Measurements from ENCODE around the gene LTC4S. TPM values are rescaled to one million over a fixed set of nuclear protein-coding genes. Genes with fewer than 3 reads are reported as not detected.
"Not testable (repeated sequence)": the region's sequence is repeated elsewhere in the genome, so short reads cannot be mapped to it uniquely, and the experiment has no call there.

Gene LTC4S, protein sequence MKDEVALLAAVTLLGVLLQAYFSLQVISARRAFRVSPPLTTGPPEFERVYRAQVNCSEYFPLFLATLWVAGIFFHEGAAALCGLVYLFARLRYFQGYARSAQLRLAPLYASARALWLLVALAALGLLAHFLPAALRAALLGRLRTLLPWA
- total RNA-seq (2021) (2.6 to 4.5 TPM (median 3.0 TPM) in 3 replicates), Bru-seq, nascent RNA (percentile 34 among the genes with signal in this experiment)
- long read RNA-seq, experiment 1, partial matches to known transcripts = 1 of 1 reads
- long read RNA-seq, experiment 1, other reads (novel, unspliced or antisense) = 0 of 1 reads
- long read RNA-seq, experiment 2, partial matches to known transcripts = 0 of 1 reads
- long read RNA-seq, experiment 2, other reads (novel, unspliced or antisense) = 0 of 1 reads
- long read RNA-seq, experiment 3 = 0 reads

DNA sequence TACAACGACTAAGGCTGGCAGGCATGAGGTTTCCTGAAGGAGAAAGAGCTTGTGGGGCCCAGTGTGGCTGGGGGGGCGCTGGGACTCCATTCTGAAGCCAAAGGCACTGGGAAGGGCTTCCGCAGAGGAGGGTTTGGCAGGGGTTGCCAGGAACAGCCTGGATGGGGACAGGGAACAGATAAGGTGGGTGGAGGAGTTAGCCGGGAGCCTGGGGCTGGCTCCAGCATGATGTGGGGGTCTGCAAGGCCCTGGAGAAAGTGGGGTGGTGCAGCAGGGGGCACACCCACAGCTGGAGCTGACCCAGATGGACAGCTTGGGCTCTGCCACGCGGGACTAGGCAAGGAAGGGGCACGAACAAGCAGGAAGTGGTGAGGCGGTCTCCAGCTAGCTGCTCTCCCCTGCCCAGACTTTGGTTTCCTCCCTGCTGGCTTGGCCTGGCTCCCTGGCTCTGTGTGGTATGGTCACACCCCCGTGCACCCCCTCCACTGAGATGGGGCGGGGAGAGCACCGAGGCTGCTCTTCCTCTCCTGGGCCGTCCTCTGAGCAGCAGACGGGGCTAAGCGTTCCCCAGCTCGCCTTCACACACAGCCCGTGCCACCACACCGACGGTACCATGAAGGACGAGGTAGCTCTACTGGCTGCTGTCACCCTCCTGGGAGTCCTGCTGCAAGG is at the start of gene LTC4S:
Gene LTC4S (plus strand): TSS at position 519 of the 672 bp plus-strand sequence. CDS start 95 bp downstream, at position 614.
- Mint-ChIP-seq H3K9me3 (peaks cover 4% of the 10 kb centered on the region; the same call in 1 of the 2 replicates), H3K27ac (no peak within 1 kb of the TSS), H3K27me3 (ENCODE audit: low read depth) (0 out of 2 replicates have a peak, but pooled peaks cover under 1% of the 10 kb centered on the region), H3K4me3 (peak within 1 kb of the TSS; percentile 67), H3K4me1 (peaks cover 18% of the 10 kb centered on the region), H3K36me3 (peaks cover 7% of the 10 kb centered on the region)
- CTCF ChIA-PET = interaction anchor here (2.9 to 5.7 kb wide), 2 partner anchors 8 to 31 kb away, joined by 13 to 39 read pairs; no protein-coding TSS in a partner anchor
- no peak for DNase-seq (ENCODE audit: low spot score)
- POLR2A ChIA-PET = interaction anchor here (0.8 kb wide), 1 partner anchor 18 kb away, joined by 10 read pairs; no protein-coding TSS in a partner anchor
- no peak for ATAC-seq
- TF ChIP-seq ATF3 (CRISPR knock-in tag; conservative IDR thresholded peaks at IDR 0.05) = no peak
- TF ChIP-seq ZNF121 (CRISPR knock-in tag; IDR thresholded peaks at IDR 0.05) = no peak
- TF ChIP-seq, protein P1, sequence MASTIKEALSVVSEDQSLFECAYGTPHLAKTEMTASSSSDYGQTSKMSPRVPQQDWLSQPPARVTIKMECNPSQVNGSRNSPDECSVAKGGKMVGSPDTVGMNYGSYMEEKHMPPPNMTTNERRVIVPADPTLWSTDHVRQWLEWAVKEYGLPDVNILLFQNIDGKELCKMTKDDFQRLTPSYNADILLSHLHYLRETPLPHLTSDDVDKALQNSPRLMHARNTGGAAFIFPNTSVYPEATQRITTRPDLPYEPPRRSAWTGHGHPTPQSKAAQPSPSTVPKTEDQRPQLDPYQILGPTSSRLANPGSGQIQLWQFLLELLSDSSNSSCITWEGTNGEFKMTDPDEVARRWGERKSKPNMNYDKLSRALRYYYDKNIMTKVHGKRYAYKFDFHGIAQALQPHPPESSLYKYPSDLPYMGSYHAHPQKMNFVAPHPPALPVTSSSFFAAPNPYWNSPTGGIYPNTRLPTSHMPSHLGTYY (CRISPR knock-in tag; IDR thresholded peaks at IDR 0.05) = no peak
- TF ChIP-seq, protein P2, sequence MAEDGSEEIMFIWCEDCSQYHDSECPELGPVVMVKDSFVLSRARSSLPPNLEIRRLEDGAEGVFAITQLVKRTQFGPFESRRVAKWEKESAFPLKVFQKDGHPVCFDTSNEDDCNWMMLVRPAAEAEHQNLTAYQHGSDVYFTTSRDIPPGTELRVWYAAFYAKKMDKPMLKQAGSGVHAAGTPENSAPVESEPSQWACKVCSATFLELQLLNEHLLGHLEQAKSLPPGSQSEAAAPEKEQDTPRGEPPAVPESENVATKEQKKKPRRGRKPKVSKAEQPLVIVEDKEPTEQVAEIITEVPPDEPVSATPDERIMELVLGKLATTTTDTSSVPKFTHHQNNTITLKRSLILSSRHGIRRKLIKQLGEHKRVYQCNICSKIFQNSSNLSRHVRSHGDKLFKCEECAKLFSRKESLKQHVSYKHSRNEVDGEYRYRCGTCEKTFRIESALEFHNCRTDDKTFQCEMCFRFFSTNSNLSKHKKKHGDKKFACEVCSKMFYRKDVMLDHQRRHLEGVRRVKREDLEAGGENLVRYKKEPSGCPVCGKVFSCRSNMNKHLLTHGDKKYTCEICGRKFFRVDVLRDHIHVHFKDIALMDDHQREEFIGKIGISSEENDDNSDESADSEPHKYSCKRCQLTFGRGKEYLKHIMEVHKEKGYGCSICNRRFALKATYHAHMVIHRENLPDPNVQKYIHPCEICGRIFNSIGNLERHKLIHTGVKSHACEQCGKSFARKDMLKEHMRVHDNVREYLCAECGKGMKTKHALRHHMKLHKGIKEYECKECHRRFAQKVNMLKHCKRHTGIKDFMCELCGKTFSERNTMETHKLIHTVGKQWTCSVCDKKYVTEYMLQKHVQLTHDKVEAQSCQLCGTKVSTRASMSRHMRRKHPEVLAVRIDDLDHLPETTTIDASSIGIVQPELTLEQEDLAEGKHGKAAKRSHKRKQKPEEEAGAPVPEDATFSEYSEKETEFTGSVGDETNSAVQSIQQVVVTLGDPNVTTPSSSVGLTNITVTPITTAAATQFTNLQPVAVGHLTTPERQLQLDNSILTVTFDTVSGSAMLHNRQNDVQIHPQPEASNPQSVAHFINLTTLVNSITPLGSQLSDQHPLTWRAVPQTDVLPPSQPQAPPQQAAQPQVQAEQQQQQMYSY (CRISPR knock-in tag; IDR thresholded peaks at IDR 0.05) = no peak
- TF ChIP-seq IRF1 (CRISPR knock-in tag; IDR thresholded peaks at IDR 0.05) = no peak
- TF ChIP-seq HMGA2 (CRISPR knock-in tag; IDR thresholded peaks at IDR 0.05) = no peak

DNA sequence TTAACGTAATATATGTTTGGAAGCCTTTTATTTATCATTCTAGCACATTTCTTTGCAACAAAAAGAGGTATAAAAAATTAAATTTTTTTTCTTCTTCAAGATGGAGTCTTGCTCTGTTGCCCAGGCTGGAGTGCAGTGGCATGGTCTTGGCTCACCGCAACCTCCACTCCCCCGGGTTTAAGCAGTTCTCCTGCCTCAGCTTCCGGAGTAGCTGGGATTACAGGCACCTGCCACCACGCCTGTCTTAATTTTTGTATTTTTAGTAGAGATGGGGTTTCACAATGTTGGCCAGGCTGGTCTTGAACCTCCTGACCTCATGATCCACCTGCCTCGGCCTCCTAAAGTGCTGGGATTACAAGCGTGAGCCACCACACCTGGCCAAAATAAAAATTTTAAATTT is 49.7 kb upstream of the LTC4S start:
- not testable (repeated sequence) for H3K4me1 Mint-ChIP-seq
- POLR2A ChIA-PET = interaction anchor here (0.6 kb wide), 1 partner anchor 19 kb away, joined by 5 read pairs; no protein-coding TSS in a partner anchor

GRCh38 chr5:179746872-179747271 is 46.9 kb upstream of the LTC4S start:
- Mint-ChIP-seq H3K27me3 (ENCODE audit: low read depth) (no peaks in the 10 kb centered on the region), H3K4me3 (no peak overlapping the region), H3K4me1 (no peaks in the 10 kb centered on the region), H3K27ac (peak overlapping the region; percentile 33; the same call in 1 of the 2 replicates), H3K9me3 (peaks cover 6% of the 10 kb centered on the region), H3K36me3 (peaks cover 17% of the 10 kb centered on the region)
- ChIA-PET POLR2A (no interaction called here), CTCF (no interaction called here)
- no peak for DNase-seq (ENCODE audit: low spot score)
- no peak for TF ChIP-seq FOXP1 (CRISPR knock-in tag; IDR thresholded peaks at IDR 0.05; ENCODE audit: borderline replicate concordance)
- TF ChIP-seq, protein P3, sequence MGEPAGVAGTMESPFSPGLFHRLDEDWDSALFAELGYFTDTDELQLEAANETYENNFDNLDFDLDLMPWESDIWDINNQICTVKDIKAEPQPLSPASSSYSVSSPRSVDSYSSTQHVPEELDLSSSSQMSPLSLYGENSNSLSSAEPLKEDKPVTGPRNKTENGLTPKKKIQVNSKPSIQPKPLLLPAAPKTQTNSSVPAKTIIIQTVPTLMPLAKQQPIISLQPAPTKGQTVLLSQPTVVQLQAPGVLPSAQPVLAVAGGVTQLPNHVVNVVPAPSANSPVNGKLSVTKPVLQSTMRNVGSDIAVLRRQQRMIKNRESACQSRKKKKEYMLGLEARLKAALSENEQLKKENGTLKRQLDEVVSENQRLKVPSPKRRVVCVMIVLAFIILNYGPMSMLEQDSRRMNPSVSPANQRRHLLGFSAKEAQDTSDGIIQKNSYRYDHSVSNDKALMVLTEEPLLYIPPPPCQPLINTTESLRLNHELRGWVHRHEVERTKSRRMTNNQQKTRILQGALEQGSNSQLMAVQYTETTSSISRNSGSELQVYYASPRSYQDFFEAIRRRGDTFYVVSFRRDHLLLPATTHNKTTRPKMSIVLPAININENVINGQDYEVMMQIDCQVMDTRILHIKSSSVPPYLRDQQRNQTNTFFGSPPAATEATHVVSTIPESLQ (CRISPR knock-in tag; IDR thresholded peaks at IDR 0.05) = no peak
- no peak for TF ChIP-seq CREM (CRISPR knock-in tag; IDR thresholded peaks at IDR 0.05)
- ATAC-seq = no peak

More for the DNA sequence above, 49.7 kb upstream of the LTC4S start:
- CTCF ChIA-PET = interaction anchor here (0.9 kb wide), 1 partner anchor 231 kb away, joined by 3 read pairs; no protein-coding TSS in a partner anchor
- H3K9me3 Mint-ChIP-seq = peaks cover 10% of the 10 kb centered on the region
- H3K27me3 Mint-ChIP-seq (ENCODE audit: low read depth); ATAC-seq; DNase-seq (ENCODE audit: low spot score); H3K27ac Mint-ChIP-seq; H3K4me3 Mint-ChIP-seq: not testable (repeated sequence)
- H3K36me3 Mint-ChIP-seq = peaks cover 14% of the 10 kb centered on the region
